Pancreas (tissue), 10 donors: ENCODE data around the gene GTSE1. TPM values are rescaled to one million over a fixed set of nuclear protein-coding genes. Genes with fewer than 3 reads are reported as not detected.
"Not testable (repeated sequence)": the region's sequence is repeated elsewhere in the genome, so short reads cannot be mapped to it uniquely, and the experiment has no call there.

ENCODE experiments used
- ATAC-seq, 4 donors: fragments of 200-7000 bp; cut with Tn5 transposase; one replicate each; pipeline versions ENCODE4 v1.8.0 to v1.9.1; 2020; ENCODE audit warnings: mild to moderate bottlenecking in 4 of 4, moderate library complexity in 4 of 4
- DNase-seq, 6 donors: peaks; one replicate each; pipeline ENCODE4 v3.0.0-alpha.2; 2020
- FAIRE-seq: peaks from 2 replicates; lab custom pipeline; 2012; peaks lifted over from hg19 to GRCh38; lab: Jason Lieb, UNC
- H3K27ac ChIP-seq, 4 donors: fragments of 200-600 bp; sonication (generic); 1 replicate in 3 of 4; 2 replicates in 1 of 4; pipeline versions ENCODE4 v1.5.0 to v1.8.0; 2020
- H3K27me3 ChIP-seq, 4 donors: fragments of 200-600 bp; one replicate each; pipeline ENCODE4 v1.8.0; 2021
- H3K36me3 ChIP-seq, 3 donors: fragments of 200-600 bp; sonication (generic) in 1 of 3; one replicate each; pipeline versions ENCODE4 v1.5.0 to v1.8.0; 2020 to 2021
- H3K4me1 ChIP-seq, 3 donors: fragments of 200-600 bp; one replicate each; pipeline ENCODE4 v1.8.0; 2021
- H3K4me3 ChIP-seq, 4 donors: fragments of 200-600 bp; sonication (generic) in 2 of 4; one replicate each; pipeline versions ENCODE4 v1.5.0 to v1.8.0; 2020 to 2021
- H3K9me3 ChIP-seq, 4 donors: fragments of 200-600 bp; one replicate each; pipeline ENCODE4 v1.8.0; 2021
- CTCF ChIP-seq, 4 donors: fragments of 200-600 bp; sonication (generic) in 3 of 4; IDR thresholded peaks; one replicate each; pipeline versions ENCODE4 v1.5.0 to v1.8.0; 2021; ENCODE audit warnings: antibody characterized with exemption in 4 of 4
- WGBS, 2 donors: extraction: QIAGEN DNeasy Blood & Tissue Kit; methylation state at CpG; one replicate each; pipeline ENCODE4 v1.1.7; 2013; 5-methylcytosine and 5-hydroxymethylcytosine counted together
- intact Hi-C, 3 donors: fragments of 100-400 bp; cut with DNase I; formaldehyde crosslinking; loops; one replicate each; pipeline versions ENCODE4 v1.11.1 to v1.14.2; 2022
- polyA plus RNA-seq, 2 donors: library from polyadenylated mRNA; stranded (reverse); fragments of 200-250 nt; gene quantifications; one replicate each; pipeline ENCODE4 v1.2.3, GENCODE V29; 2013
- total RNA-seq, 6 donors: library from RNA; stranded (reverse); fragmentation: NEBNext Ultra II Directional in 4 of 6; extraction: Animal tissue kit (Norgen Biotek cat#: 25700) in 4 of 6; gene quantifications; one replicate each; pipeline versions ENCODE4 v1.2.1 to v1.2.4, GENCODE V29; 2021 to 2023
- donor health status: healthy with polysubstance abuse.
- donor health status: DM: no; HTN: no; CAD: no; lungs with moderate emphysema.
- donor health status: DM: no; HTN: no; CAD: no.
- donor health status: control.
- donor health status: control.
- donor health status: Bipolar disorder and iron deficiency.
- donor health status: DM: yes; HTN: yes; CAD: no.
- donor health status: DM: no; HTN: no; CAD: no.
- donor health status: DM: no; HTN: no; CAD: no.
- donor health status: DM: yes; HTN: yes; CAD: no.

The GTSE1 gene
- total and polyA plus RNA-seq, 8 donors, result 0.12 to 0.75 (median 0.23) TPM; not detected in 1

GRCh38 chr22:46262449-46263215 is 34.0 kb upstream of the GTSE1 start:
- FAIRE-seq, result no peak
- no peak for TF ChIP-seq CTCF (IDR thresholded peaks at IDR 0.05)
- Histone ChIP-seq H3K27ac (no peak overlapping the region), H3K4me3 (peak overlapping the region in 1 of 4 donors; percentile 1), H3K9me3 (no peaks in the 10 kb centered on the region), H3K27me3 (no peaks in the 10 kb centered on the region), H3K36me3 (no peaks in the 10 kb centered on the region), H3K4me1 (peaks cover 7 to 9% (median 8%) of the 10 kb centered on the region in 3 donors)
- WGBS, 2 donors, result 14 to 23% methylated on average over 80 to 109 of the region's 109 CpGs
- intact Hi-C loops, result no loop called here
- peak in 4 of 6 donors; percentile 31 to 72 (median 62) for DNase-seq
- ATAC-seq, result peak in 3 of 4 donors; percentile 18 to 67 (median 24)

DNA sequence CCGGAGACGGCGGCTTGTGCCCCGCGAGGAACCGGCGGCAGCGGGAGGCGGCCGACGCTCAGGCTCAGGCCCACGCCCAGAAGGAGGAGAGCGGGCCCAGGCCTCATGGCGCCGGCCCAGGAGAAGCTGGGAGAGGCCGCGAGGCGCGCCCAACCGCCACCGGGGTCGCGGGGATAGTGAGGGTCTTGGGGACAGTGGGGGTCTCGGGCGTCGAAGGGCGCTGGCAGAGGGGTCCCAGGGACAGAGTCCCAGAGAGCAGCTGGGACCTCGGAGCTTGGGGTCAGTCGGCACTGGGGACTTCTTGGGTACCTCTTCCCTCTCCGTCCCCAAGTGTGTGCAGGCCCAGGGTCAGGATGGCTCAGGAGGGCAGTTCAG is 33.5 kb upstream of the GTSE1 start, which contains the start of gene PKDREJ:
Gene PKDREJ (minus strand): TSS at position 128 of the 375 bp plus-strand sequence. CDS start 21 bp downstream, at position 107.
- DNase-seq (peak in 1 of 6 donors; percentile 67), ATAC-seq (no peak), FAIRE-seq (no peak)
- Histone ChIP-seq H3K4me1 (peaks cover 7 to 9% (median 8%) of the 10 kb centered on the region in 3 donors), H3K4me3 (peak within 1 kb of the TSS in 1 of 4 donors; percentile 1), H3K27me3 (no peaks in the 10 kb centered on the region), H3K9me3 (no peaks in the 10 kb centered on the region), H3K36me3 (no peaks in the 10 kb centered on the region), H3K27ac (no peak within 1 kb of the TSS)
- intact Hi-C loops, result no loop called here
- TF ChIP-seq CTCF (IDR thresholded peaks at IDR 0.05), result no peak
- WGBS, 2 donors, result 55 to 65% methylated on average over 18 to 30 of the region's 30 CpGs

DNA sequence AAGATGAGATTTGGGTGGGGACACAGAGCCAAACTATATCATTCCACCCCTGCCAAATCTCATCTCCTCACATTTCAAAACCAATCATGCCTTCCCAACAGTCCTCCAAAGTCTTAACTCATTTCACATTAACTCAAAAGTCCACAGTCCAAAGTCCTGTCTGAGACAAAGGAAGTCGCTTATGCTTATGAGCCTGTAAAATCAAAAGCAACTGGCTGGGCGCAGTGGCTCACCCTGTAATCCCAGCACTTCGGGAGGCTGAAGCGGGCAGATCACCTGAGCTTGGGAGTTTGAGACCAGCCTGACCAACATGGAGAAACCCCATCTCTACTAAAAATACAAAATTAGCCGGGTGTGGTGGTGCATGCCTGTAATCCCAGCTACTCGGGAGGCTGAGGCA is 32.1 kb upstream of the GTSE1 start:
- intact Hi-C loops, FAIRE-seq, DNase-seq, ATAC-seq, H3K4me3 ChIP-seq, H3K27me3 ChIP-seq, H3K27ac ChIP-seq, H3K9me3 ChIP-seq, H3K36me3 ChIP-seq: not testable (repeated sequence)
- 70 to 71% methylated on average over 5 to 6 of the region's 6 CpGs for WGBS, 2 donors
- H3K4me1 ChIP-seq, result peaks cover 8 to 19% (median 9%) of the 10 kb centered on the region in 3 donors

- H3K36me3 ChIP-seq, DNase-seq, intact Hi-C loops, H3K4me3 ChIP-seq, FAIRE-seq, H3K27me3 ChIP-seq, H3K27ac ChIP-seq, H3K9me3 ChIP-seq, ATAC-seq: not testable (repeated sequence)
- peaks cover 8 to 20% (median 9%) of the 10 kb centered on the region in 3 donors for H3K4me1 ChIP-seq
- WGBS, 2 donors, result 95 to 100% methylated on average over 4 of the region's 4 CpGs
Observed at GRCh38 chr22:46265627-46266026, 31.0 kb upstream of the GTSE1 start.

- peak; percentile 94 to 97 (median 96) for DNase-seq
- peak within 1 kb of the TSS; percentile 54 to 85 (median 80) for H3K4me3 ChIP-seq
- intact Hi-C loops, result no loop called here
- H3K27ac ChIP-seq, result peak within 1 kb of the TSS; percentile 62 to 90 (median 80)
- WGBS, 2 donors, result 0 to 1% methylated on average over 71 to 74 of the region's 74 CpGs
- peaks cover 8 to 20% (median 9%) of the 10 kb centered on the region in 3 donors for H3K4me1 ChIP-seq
- no peaks in the 10 kb centered on the region for H3K9me3 ChIP-seq
- TF ChIP-seq CTCF (IDR thresholded peaks at IDR 0.05), result no peak
- H3K36me3 ChIP-seq, result peaks cover 0 to 1% (median 0%) of the 10 kb centered on the region in 3 donors
- no peaks in the 10 kb centered on the region for H3K27me3 ChIP-seq
- peak; percentile 95 to 98 (median 96) for ATAC-seq
- no peak for FAIRE-seq
Observed at GRCh38 chr22:46267431-46268279, 29.0 kb upstream of the GTSE1 start, which contains the start of gene TTC38. Gene TTC38 (plus strand): TSS chr22:46268008. CDS start chr22:46268040, 32 bp downstream.
